Heart left ventricle (tissue), 13 donors: Measurements from ENCODE around the gene FBXL17.

Source experiments
- POLR2A ChIP-seq, 2 donors: fragments of 450-650 bp; IDR thresholded peaks; one replicate each; pipeline ENCODE4 v1.6.1; 2017; ENCODE audit warnings: antibody characterized with exemption in 2 of 2, mild to moderate bottlenecking in 2 of 2, moderate library complexity in 2 of 2
- TF ChIP-seq, protein P1 (sequence below), 12 donors: fragments of 200-600 bp; sonication (generic) in 4 of 12; IDR thresholded peaks; one replicate each; pipeline versions ENCODE4 v1.5.0 to v1.8.0; 2018 to 2022; ENCODE audit warnings: antibody characterized with exemption in 12 of 12, mild to moderate bottlenecking in 5 of 12
- donor health status: ischemic (EF 13 %, LVEDD 7.1; RV severe dilation, severe dysfunction).
- donor health status: DM: no; HTN: yes; CAD: no.
- donor health status: DM: no; HTN: no; CAD: no.
- donor health status: ischemic (EF 25% LVEDD 6.9; RV normal size, moderate dysfunction).
- donor health status: ischemic (EF 25% LVEDD 5.7; RV mildly dilated, moderate dysfunction).
- donor health status: ischemic (EF 35%, LVEDD 5.7; RV mildly dilated, moderate dysfunction).
- donor health status: nonischemic (EF 11% LVEDD 7.7; RV severe dilation, severe dysfunction).
- donor health status: DM: yes; HTN: yes; CAD: no.
- donor health status: PGD.
- donor health status: ischemic (EF 29% LVEDD 5.4; RV normal size, mild dysfunction).
- donor health status: nonischemic (EF 23%, LVEDD 6.1; RV moderate dilation, normal function).

DNA sequence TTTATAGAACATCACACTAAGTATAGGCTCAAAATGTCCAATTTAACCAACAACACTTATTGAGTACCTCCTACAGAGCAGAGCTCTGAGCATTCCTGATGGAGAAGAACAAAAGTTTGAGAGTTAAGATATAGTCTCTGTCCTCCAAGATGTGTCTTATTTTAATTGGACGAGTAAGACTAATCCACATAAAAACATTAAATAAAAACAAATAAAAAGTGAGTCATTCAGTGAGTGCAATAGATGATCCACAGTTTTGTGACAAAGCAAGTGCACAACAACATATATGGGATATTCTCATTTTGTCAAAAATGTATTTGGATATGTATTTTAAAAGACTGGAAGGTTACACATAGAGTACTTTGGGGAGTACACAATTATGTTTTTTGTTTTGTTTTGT lies 277.4 kb downstream of the FBXL17 start:
- TF ChIP-seq, protein P1, sequence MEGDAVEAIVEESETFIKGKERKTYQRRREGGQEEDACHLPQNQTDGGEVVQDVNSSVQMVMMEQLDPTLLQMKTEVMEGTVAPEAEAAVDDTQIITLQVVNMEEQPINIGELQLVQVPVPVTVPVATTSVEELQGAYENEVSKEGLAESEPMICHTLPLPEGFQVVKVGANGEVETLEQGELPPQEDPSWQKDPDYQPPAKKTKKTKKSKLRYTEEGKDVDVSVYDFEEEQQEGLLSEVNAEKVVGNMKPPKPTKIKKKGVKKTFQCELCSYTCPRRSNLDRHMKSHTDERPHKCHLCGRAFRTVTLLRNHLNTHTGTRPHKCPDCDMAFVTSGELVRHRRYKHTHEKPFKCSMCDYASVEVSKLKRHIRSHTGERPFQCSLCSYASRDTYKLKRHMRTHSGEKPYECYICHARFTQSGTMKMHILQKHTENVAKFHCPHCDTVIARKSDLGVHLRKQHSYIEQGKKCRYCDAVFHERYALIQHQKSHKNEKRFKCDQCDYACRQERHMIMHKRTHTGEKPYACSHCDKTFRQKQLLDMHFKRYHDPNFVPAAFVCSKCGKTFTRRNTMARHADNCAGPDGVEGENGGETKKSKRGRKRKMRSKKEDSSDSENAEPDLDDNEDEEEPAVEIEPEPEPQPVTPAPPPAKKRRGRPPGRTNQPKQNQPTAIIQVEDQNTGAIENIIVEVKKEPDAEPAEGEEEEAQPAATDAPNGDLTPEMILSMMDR (IDR thresholded peaks at IDR 0.05) = no peak
- TF ChIP-seq POLR2A (IDR thresholded peaks at IDR 0.05) = no peak
